HepG2 (cell line): Measurements from ENCODE around the gene NDUFAF3. TPM values are rescaled to one million over a fixed set of nuclear protein-coding genes. Genes with fewer than 3 reads are reported as not detected.
A peak's percentile ranks its signal among the peaks of the same experiment; 100 is the strongest.

Experiments used
- ATAC-seq: fragments of 200-7000 bp; cut with Tn5 transposase; 3 replicates; pipeline ENCODE4 v1.9.1; 2020; ENCODE audit warnings: mild to moderate bottlenecking, moderate library complexity
- BruUV-seq: library from RNA; stranded (reverse); fragments of 400-500 nt; replicated peaks from 2 replicates; lab custom pipeline; 2021; lab: Mats Ljungman, UMichigan
- CTCF ChIA-PET: fragments of 300-600 bp; formaldehyde crosslinking; extraction: SDS; loops from one replicate; lab custom pipeline; 2021; ENCODE audit warnings: low total read pairs, inconsistent platforms, low intra/inter-chr PET ratio; lab: Yijun Ruan, JAX
- POLR2A ChIA-PET: fragments of 350-600 bp; sonication (Branson Sonifier 250); formaldehyde crosslinking; loops from one replicate; lab custom pipeline; 2020; ENCODE audit warnings: antibody characterized with exemption, inconsistent platforms; lab: Yijun Ruan, JAX
- DNase-seq: peaks from one replicate; pipeline ENCODE4 v3.0.0-alpha.2; 2015; ENCODE audit warnings: low spot score
- FAIRE-seq: peaks from 3 replicates; lab custom pipeline; 2011; peaks lifted over from hg19 to GRCh38; lab: Jason Lieb, UNC
- H2AFZ ChIP-seq: one replicate; pipeline ENCODE4 v1.6.1; 2011; ENCODE audit warnings: low read length, inconsistent platforms
- H3K27ac ChIP-seq: fragments of 300-600 bp; 3 replicates; pipeline ENCODE4 v1.8.0; 2011; ENCODE audit warnings: mixed run types, mild to moderate bottlenecking, mixed read lengths, low read length, inconsistent platforms; ENCODE audit not compliant: insufficient read depth; ENCODE audit errors: extremely low read length
- H3K27me3 ChIP-seq, 2 experiments: fragments of 200-600 bp in 1 of 2; 2 replicates in 1 of 2; 3 replicates in 1 of 2; pipeline versions ENCODE4 v1.6.0 to v1.8.0; 2011; ENCODE audit warnings: low read length in 2 of 2, mild to moderate bottlenecking in 2 of 2, moderate library complexity in 2 of 2, inconsistent platforms in 1 of 2; ENCODE audit not compliant: insufficient read depth in 2 of 2, control insufficient read depth in 1 of 2
- H3K36me3 ChIP-seq, 2 experiments: fragments of 200-600 bp in 1 of 2; replicated peaks in 1 of 2; 2 replicates in 1 of 2; 3 replicates in 1 of 2; pipeline versions ENCODE4 v1.5.1 to v1.8.0; 2011; ENCODE audit warnings: low read length in 2 of 2, inconsistent platforms in 1 of 2; ENCODE audit not compliant: insufficient read depth in 2 of 2, control insufficient read depth in 1 of 2
- H3K4me1 ChIP-seq: 2 replicates; pipeline ENCODE4 v1.5.1; 2012; ENCODE audit warnings: low read length, inconsistent platforms; ENCODE audit not compliant: insufficient read depth
- H3K4me2 ChIP-seq: 2 replicates; pipeline ENCODE4 v1.6.0; 2011; ENCODE audit warnings: low read depth, low read length, inconsistent platforms
- H3K4me3 ChIP-seq, 3 experiments: fragments of 200-600 bp in 1 of 3; sonication (generic), shearing (Covaris generic) in 1 of 3; replicated peaks in 1 of 3; 2 replicates each; pipeline ENCODE4 v1.5.1; 2011 to 2016; ENCODE audit warnings: low read length in 3 of 3, inconsistent platforms in 2 of 3, low read depth in 2 of 3, mild to moderate bottlenecking in 2 of 3, control low read depth in 1 of 3, mixed read lengths in 1 of 3; ENCODE audit not compliant: insufficient read depth in 1 of 3
- H3K79me2 ChIP-seq: one replicate; pipeline ENCODE4 v1.6.1; 2011; ENCODE audit warnings: low read length, inconsistent platforms; ENCODE audit not compliant: insufficient read depth
- H3K9ac ChIP-seq: 2 replicates; pipeline ENCODE4 v1.6.0; 2011; ENCODE audit warnings: mild to moderate bottlenecking, low read depth, low read length, inconsistent platforms; ENCODE audit not compliant: insufficient read depth
- H3K9me3 ChIP-seq: 2 replicates; pipeline ENCODE4 v1.5.1; 2012; ENCODE audit warnings: mild to moderate bottlenecking, low read length
- H4K20me1 ChIP-seq: 2 replicates; pipeline ENCODE4 v1.6.0; 2011; ENCODE audit warnings: inconsistent platforms, mild to moderate bottlenecking, low read length, moderate library complexity; ENCODE audit not compliant: insufficient read depth
- AGO1 ChIP-seq: fragments of 200-400 bp; formaldehyde crosslinking; IDR thresholded peaks from 2 replicates; pipeline ENCODE4 v1.6.1; 2017; ENCODE audit warnings: mild to moderate bottlenecking, low read depth, low read length, moderate library complexity; ENCODE audit not compliant: poor library complexity, severe bottlenecking
- ARID5B ChIP-seq: IDR thresholded peaks from 2 replicates; pipeline ENCODE4 v1.4.0; 2020; ENCODE audit warnings: mild to moderate bottlenecking, missing genetic modification reagents
- CBX5 ChIP-seq: sonication (generic); formaldehyde crosslinking; IDR thresholded peaks from 2 replicates; pipeline ENCODE4 v1.4.0; 2020; ENCODE audit warnings: missing genetic modification reagents, borderline replicate concordance
- DMAP1 ChIP-seq: IDR thresholded peaks from 2 replicates; pipeline ENCODE4 v1.6.1; 2016
- HES4 ChIP-seq: sonication (generic); formaldehyde crosslinking; IDR thresholded peaks from 2 replicates; pipeline ENCODE4 v1.9.0; 2021; ENCODE audit warnings: mild to moderate bottlenecking, missing genetic modification reagents, borderline replicate concordance
- MLXIP ChIP-seq: sonication (generic); formaldehyde crosslinking; IDR thresholded peaks from 2 replicates; pipeline ENCODE4 v1.9.0; 2021; ENCODE audit warnings: missing genetic modification reagents, borderline replicate concordance
- ONECUT2 ChIP-seq: sonication (generic); formaldehyde crosslinking; IDR thresholded peaks from 2 replicates; pipeline ENCODE4 v1.4.0; 2020; ENCODE audit warnings: missing genetic modification reagents
- RAD51 ChIP-seq: fragments of 450-650 bp; IDR thresholded peaks from 2 replicates; pipeline ENCODE4 v1.6.1; 2016; ENCODE audit warnings: borderline replicate concordance
- RXRA ChIP-seq: sonication (generic); formaldehyde crosslinking; IDR thresholded peaks from 2 replicates; pipeline ENCODE4 v1.5.1; 2020; ENCODE audit warnings: missing genetic modification reagents
- SIN3A ChIP-seq: IDR thresholded peaks from 2 replicates; pipeline ENCODE4 v1.6.1; 2011; ENCODE audit warnings: low read depth, mild to moderate bottlenecking, control low read depth, low read length, borderline replicate concordance
- SMAD3 ChIP-seq: sonication (generic); formaldehyde crosslinking; IDR thresholded peaks from 2 replicates; pipeline ENCODE4 v1.4.0; 2020; ENCODE audit warnings: missing genetic modification reagents
- ZNF274 ChIP-seq: sonication (generic); formaldehyde crosslinking; IDR thresholded peaks from 2 replicates; pipeline ENCODE4 v1.5.1; 2020; ENCODE audit warnings: mild to moderate bottlenecking, missing genetic modification reagents
- ZNF431 ChIP-seq: sonication (generic); formaldehyde crosslinking; IDR thresholded peaks from 2 replicates; pipeline ENCODE4 v1.9.0; 2022; ENCODE audit warnings: missing genetic modification reagents, low read depth, mild to moderate bottlenecking, borderline replicate concordance
- ZNF567 ChIP-seq: sonication (generic); formaldehyde crosslinking; IDR thresholded peaks from 2 replicates; pipeline ENCODE4 v1.8.1; 2023; ENCODE audit warnings: mild to moderate bottlenecking, missing genetic modification reagents, borderline replicate concordance
- ZNF580 ChIP-seq: IDR thresholded peaks from 2 replicates; pipeline ENCODE4 v1.6.1; 2016; ENCODE audit warnings: low read depth, borderline replicate concordance
- WGBS: methylation state at CpG from one replicate; pipeline ENCODE4 v1.1.6; 2017; ENCODE audit warnings: low lambda C conversion rate; 5-methylcytosine and 5-hydroxymethylcytosine counted together
- in situ Hi-C: cut with HindIII; loops from 2 replicates; pipeline ENCODE4 v1.10.0; 2017; ENCODE audit warnings: low pct_unique_long_range_greater_than_20kb; ENCODE audit not compliant: extremely low pct_ligation_motif_present
- intact Hi-C: fragments of 100-400 bp; cut with micrococcal nuclease; formaldehyde crosslinking; loops from one replicate; pipeline ENCODE4 v1.10.0; 2022; ENCODE audit not compliant: unreplicated experiment
- polyA plus RNA-seq, 8 experiments: library from polyadenylated mRNA; depleted of rRNA in 3 of 8; stranded (reverse) in 7 of 8; unstranded in 1 of 8; fragments of >200 nt; fragmentation: Illumina TruSeq in 4 of 8; extraction: Trizol in 4 of 8; gene quantifications; 2 replicates each; pipeline versions ENCODE4 v1.2.1 to v1.2.3, GENCODE V29; 2011 to 2016; ENCODE audit warnings: low read depth in 4 of 8, missing spikeins in 1 of 8, mixed read lengths in 1 of 8; ENCODE audit not compliant: insufficient read depth in 1 of 8
- total RNA-seq, 5 experiments: library from RNA; depleted of rRNA; stranded (reverse); fragments of >200 nt; fragmentation: Illumina TruSeq; extraction: Trizol; gene quantifications; 2 replicates each; pipeline ENCODE4 v1.2.3, GENCODE V29; 2016; ENCODE audit warnings: low read depth in 1 of 5

NDUFAF3 gene
- total and polyA plus RNA-seq, 2 of the 13 experiments (the other 11 are each of a cell fraction or from before 2014, with no cell fraction given): 39.0 to 50.0 TPM

GRCh38 chr3:49021213-49021812 lies 608 bp upstream of the NDUFAF3 start:
- FAIRE-seq (peak; percentile 89), DNase-seq (peak; percentile 95), ATAC-seq (peak; percentile 51)
- Histone ChIP-seq H3K27ac (peak overlapping the region; percentile 99), H4K20me1 (no peaks in the 10 kb centered on the region), H3K4me3 (peak overlapping the region; percentile 80 to 96 (median 89)), H3K4me2 (peak overlapping the region; percentile 89), H2AFZ (no peak overlapping the region), H3K9ac (peak overlapping the region; percentile 99), H3K36me3 (peaks cover 12 to 27% of the 10 kb centered on the region in 2 experiments), H3K9me3 (no peaks in the 10 kb centered on the region), H3K27me3 (no peaks in the 10 kb centered on the region; a peak in 1 of 5 replicates), H3K79me2 (peaks cover 27% of the 10 kb centered on the region), H3K4me1 (peaks cover 50% of the 10 kb centered on the region)
- intact Hi-C loops (loop anchor here (5.0 kb wide), 1 partner anchor 71 kb away; the partner anchor contains the start of gene QRICH1), in situ Hi-C loops (no loop called here)
- 10% methylated on average over 2 of the region's 60 CpGs for WGBS
- ChIA-PET CTCF (no interaction called here), POLR2A (interaction anchor here (0.6 to 11.1 kb wide), 19 partner anchors 8 to 548 kb away, joined by 3 to 280 read pairs (median 7); partner anchors contain the start of genes IMPDH2, KLHDC8B, LAMB2 and QARS1)
- no TSS peak for BruUV-seq
- TF ChIP-seq AGO1 (peak; percentile 23), RXRA (CRISPR knock-in tag) (peak; percentile 16; the same call in 1 of the 2 replicates), RAD51 (no peak), ARID5B (CRISPR knock-in tag) (peak; percentile 35; the same call in 1 of the 2 replicates), ZNF580 (CRISPR knock-in tag) (peak; percentile 82), ONECUT2 (CRISPR knock-in tag) (peak; percentile 55; the same call in 1 of the 2 replicates), HES4 (CRISPR knock-in tag) (peak; percentile 13; the same call in 1 of the 2 replicates), CBX5 (CRISPR knock-in tag) (peak; percentile 63; the same call in 1 of the 2 replicates), MLXIP (CRISPR knock-in tag) (no peak), ZNF567 (CRISPR knock-in tag) (no peak), ZNF431 (CRISPR knock-in tag) (peak; percentile 53; the same call in 1 of the 2 replicates), ZNF274 (CRISPR knock-in tag) (no peak; the same call in 1 of the 2 replicates), SIN3A (peak; percentile 95), SMAD3 (CRISPR knock-in tag) (peak; percentile 80; the same call in 1 of the 2 replicates), DMAP1 (CRISPR knock-in tag) (peak; percentile 19; the same call in 1 of the 2 replicates)
